Measurements from ENCODE around the gene ENOX1.
A peak's percentile ranks its signal among the peaks of the same experiment; 100 is the strongest.

ENOX1 gene

DNA sequence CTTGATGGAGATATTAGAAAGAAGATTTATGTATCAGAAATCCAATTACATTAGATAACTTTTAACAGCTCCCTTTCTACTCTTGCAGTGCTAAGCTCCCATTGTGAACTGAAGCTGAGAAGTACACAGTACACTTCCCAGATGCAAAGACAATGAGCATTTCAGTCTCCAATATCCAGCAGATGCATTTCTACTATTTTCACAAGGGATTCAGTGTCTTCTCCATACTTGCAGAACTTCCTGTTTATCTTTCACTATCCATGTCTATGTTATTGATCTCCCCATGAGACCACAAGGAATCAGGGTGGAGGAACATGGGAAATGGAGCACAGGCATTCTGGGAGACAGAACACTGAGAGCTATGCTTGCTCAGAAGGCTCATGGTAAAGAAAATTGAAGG, 207.5 kb downstream of the ENOX1 start:
- no peak overlapping the region for H3K4me3 ChIP-seq (ENCODE audit: control insufficient read depth, low read depth, low read length)
- TF ChIP-seq, protein P1, sequence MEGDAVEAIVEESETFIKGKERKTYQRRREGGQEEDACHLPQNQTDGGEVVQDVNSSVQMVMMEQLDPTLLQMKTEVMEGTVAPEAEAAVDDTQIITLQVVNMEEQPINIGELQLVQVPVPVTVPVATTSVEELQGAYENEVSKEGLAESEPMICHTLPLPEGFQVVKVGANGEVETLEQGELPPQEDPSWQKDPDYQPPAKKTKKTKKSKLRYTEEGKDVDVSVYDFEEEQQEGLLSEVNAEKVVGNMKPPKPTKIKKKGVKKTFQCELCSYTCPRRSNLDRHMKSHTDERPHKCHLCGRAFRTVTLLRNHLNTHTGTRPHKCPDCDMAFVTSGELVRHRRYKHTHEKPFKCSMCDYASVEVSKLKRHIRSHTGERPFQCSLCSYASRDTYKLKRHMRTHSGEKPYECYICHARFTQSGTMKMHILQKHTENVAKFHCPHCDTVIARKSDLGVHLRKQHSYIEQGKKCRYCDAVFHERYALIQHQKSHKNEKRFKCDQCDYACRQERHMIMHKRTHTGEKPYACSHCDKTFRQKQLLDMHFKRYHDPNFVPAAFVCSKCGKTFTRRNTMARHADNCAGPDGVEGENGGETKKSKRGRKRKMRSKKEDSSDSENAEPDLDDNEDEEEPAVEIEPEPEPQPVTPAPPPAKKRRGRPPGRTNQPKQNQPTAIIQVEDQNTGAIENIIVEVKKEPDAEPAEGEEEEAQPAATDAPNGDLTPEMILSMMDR (IDR thresholded peaks at IDR 0.05; ENCODE audit: control insufficient read depth, insufficient read depth, low read depth, low read length, missing control alignments), result no peak
- no peak for DNase-seq (ENCODE audit: low read depth)

DNA sequence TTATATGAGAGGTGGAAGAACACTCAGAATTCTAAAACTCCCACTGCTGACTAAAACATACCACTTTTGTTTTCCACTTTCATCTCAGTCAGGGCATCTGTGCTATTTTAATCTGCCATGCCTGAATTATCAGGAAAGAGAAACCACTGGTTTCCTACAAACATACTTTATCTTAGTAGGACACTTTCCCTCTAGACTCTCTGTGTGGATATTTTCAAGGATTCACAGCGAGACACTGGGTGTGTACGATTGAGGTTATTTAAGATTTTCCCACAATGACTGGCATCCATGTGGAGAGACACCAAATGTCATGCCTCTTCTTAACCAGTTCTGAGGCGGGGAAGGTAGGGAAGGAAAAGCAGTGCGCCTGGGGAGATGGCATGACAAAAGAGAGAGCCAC, 212.2 kb downstream of the ENOX1 start:
- TF ChIP-seq, protein P1 (IDR thresholded peaks at IDR 0.05; ENCODE audit: control insufficient read depth, insufficient read depth, low read depth, low read length, missing control alignments), result no peak
- no peak for DNase-seq (ENCODE audit: low read depth)
- H3K4me3 ChIP-seq (ENCODE audit: control insufficient read depth, low read depth, low read length), result no peak overlapping the region

GRCh38 chr13:43573802-43574514, 212.8 kb downstream of the ENOX1 start:
- TF ChIP-seq, protein P1 (IDR thresholded peaks at IDR 0.05; ENCODE audit: control insufficient read depth, insufficient read depth, low read depth, low read length, missing control alignments), result no peak
- no peak for DNase-seq (ENCODE audit: low read depth)
- no peak overlapping the region for H3K4me3 ChIP-seq (ENCODE audit: control insufficient read depth, low read depth, low read length)

DNA sequence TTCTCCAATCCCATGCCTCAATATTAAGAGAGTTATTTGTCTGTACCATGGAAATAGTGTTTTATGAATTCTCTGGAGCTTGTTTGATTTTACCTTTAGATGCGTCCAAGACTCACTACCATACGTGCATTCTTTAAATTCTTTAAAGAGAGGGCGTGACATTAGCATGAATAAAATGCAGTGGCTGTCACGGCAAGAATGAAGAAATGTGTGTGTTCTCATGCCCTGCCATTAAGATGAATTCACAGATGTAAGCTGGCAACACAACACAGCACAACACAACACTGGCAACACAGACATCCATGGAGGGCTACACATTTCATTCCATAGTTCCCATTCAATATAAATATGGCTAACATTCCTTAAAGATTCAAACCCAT, 213.4 kb downstream of the ENOX1 start:
- no peak overlapping the region for H3K4me3 ChIP-seq (ENCODE audit: control insufficient read depth, low read depth, low read length)
- TF ChIP-seq, protein P1 (IDR thresholded peaks at IDR 0.05; ENCODE audit: control insufficient read depth, insufficient read depth, low read depth, low read length, missing control alignments), result no peak
- DNase-seq (ENCODE audit: low read depth), result no peak

- H3K4me3 ChIP-seq (ENCODE audit: control insufficient read depth, low read depth, low read length), result no peak overlapping the region
- peak; percentile 43 for DNase-seq (ENCODE audit: low read depth)
- TF ChIP-seq, protein P1 (IDR thresholded peaks at IDR 0.05; ENCODE audit: control insufficient read depth, insufficient read depth, low read depth, low read length, missing control alignments), result no peak
Measured at GRCh38 chr13:43572656-43573360, 214.0 kb downstream of the ENOX1 start.

- DNase-seq (ENCODE audit: low read depth), result no peak
- TF ChIP-seq, protein P1 (IDR thresholded peaks at IDR 0.05; ENCODE audit: control insufficient read depth, insufficient read depth, low read depth, low read length, missing control alignments), result no peak
- H3K4me3 ChIP-seq (ENCODE audit: control insufficient read depth, low read depth, low read length), result no peak overlapping the region
Measured at GRCh38 chr13:43569658-43570057, 217.1 kb downstream of the ENOX1 start.

Data from AG09309 (cell line).